Fibroblast of gingiva (primary cell): ENCODE data around the gene GBP2.
A peak's percentile ranks its signal among the peaks of the same experiment; 100 is the strongest.

Source experiments
- DNase-seq: peaks from one replicate; pipeline ENCODE4 v3.0.0-alpha.2; 2011; ENCODE audit warnings: low read depth

The GBP2 gene

GRCh38 chr1:89065079-89065868 lies 60.6 kb downstream of the GBP2 start, which contains the start of gene GBP1:
GBP1 (minus strand) TSS chr1:89065208; CDS start chr1:89063234, 1,974 bp downstream.
- peak; percentile 87 for DNase-seq

GRCh38 chr1:89064632-89065031 lies 61.3 kb downstream of the GBP2 start:
- peak; percentile 6 for DNase-seq

GRCh38 chr1:89063094-89063493 lies 62.8 kb downstream of the GBP2 start:
- no peak for DNase-seq

GRCh38 chr1:89060091-89060490 lies 65.8 kb downstream of the GBP2 start:
- no peak for DNase-seq
